Ascending aorta (tissue), 2 donors: ENCODE results near the gene TMEM258. TPM values are rescaled to one million over a fixed set of nuclear protein-coding genes. Genes with fewer than 3 reads are reported as not detected.

Experiments used
- DNase-seq, 2 donors: peaks; one replicate each; pipeline ENCODE4 v3.0.0-alpha.2; 2019; ENCODE audit warnings: low spot score in 2 of 2
- H3K27ac ChIP-seq, 2 donors: fragments of 200-600 bp; sonication (generic); one replicate each; pipeline ENCODE4 v1.5.1; 2016 to 2017; ENCODE audit warnings: mild to moderate bottlenecking in 1 of 2
- H3K27me3 ChIP-seq: fragments of 200-600 bp; sonication (generic); one replicate; pipeline ENCODE4 v1.5.1; 2017
- H3K36me3 ChIP-seq, 2 donors: fragments of 200-600 bp; sonication (generic); one replicate each; pipeline ENCODE4 v1.5.1; 2016
- H3K4me1 ChIP-seq, 2 donors: fragments of 200-600 bp; sonication (generic); one replicate each; pipeline ENCODE4 v1.5.1; 2016 to 2017; ENCODE audit warnings: mild to moderate bottlenecking in 1 of 2
- H3K4me3 ChIP-seq, 2 donors: fragments of 200-600 bp; sonication (generic); one replicate each; pipeline ENCODE4 v1.5.1; 2016 to 2017; ENCODE audit warnings: mild to moderate bottlenecking in 1 of 2
- H3K9me3 ChIP-seq, 2 donors: fragments of 200-600 bp; sonication (generic); one replicate each; pipeline ENCODE4 v1.5.1; 2016
- intact Hi-C: fragments of 100-400 bp; cut with DNase I; formaldehyde crosslinking; loops from one replicate; pipeline ENCODE4 v1.15.1; 2023
- total RNA-seq: library from RNA; depleted of rRNA; stranded (reverse); fragments of >200 nt; gene quantifications from one replicate; pipeline ENCODE4 v1.1.0, GENCODE V29; 2016
- TF ChIP-seq, protein P1 (sequence below), 3 experiments: fragments of 200-600 bp in 2 of 3; fragments of 450-650 bp in 1 of 3; sonication (generic) in 2 of 3; IDR thresholded peaks; one replicate each; pipeline ENCODE4 v1.5.1; 2016 to 2019; ENCODE audit warnings: antibody characterized with exemption in 3 of 3, mild to moderate bottlenecking in 1 of 3, moderate library complexity in 1 of 3

Gene TMEM258
- total RNA-seq: 26.4 TPM

DNA sequence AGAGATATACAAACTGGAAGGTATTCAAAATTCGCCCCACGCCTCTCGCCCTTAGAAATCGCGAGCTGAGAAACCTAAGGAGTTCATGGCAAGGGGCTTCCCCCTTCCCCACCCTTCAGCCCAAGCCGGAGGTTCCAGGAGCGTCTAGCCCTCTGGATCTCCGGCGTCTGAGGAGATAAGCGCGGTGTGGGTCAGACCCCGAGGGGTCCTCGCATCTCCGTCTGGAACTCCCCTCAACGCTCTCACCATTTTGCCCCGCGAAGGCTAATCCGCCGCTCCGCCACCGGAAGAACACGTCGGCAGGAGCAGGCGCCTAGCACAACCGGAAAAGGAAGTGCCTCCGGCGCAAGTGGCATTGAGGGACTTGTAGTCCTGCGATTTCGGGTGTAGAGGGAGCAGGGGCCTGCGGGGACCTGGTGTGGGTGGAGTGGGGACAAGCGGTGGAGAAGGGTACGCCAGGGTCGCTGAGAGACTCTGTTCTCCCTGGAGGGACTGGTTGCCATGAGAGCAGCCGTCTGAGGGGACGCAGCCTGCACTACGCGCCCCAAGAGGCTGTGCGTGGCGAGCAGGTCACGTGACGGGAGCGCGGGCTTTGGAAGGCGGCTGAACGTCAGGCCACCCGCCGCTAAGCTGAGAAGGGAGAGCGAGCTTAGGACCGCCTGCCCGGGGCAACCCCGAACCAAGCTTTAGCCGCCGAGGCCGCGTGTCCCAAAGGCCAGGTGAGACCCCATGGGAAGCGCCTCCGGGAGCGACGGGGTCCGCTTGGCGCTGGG lies at the start of gene TMEM258, which contains the start of gene FEN1:
Gene TMEM258 (minus strand): TSS at position 290 of the 773 bp plus-strand sequence. CDS start 41 bp downstream, at position 249.
Gene FEN1 (plus strand): TSS at position 602 of the 773 bp plus-strand sequence. CDS start 2,451 bp downstream, outside the sequence.
- H3K27me3 ChIP-seq: no peaks in the 10 kb centered on the region
- H3K4me3 ChIP-seq: peak within 1 kb of the TSS; percentile 79 to 99
- peaks cover 28 to 32% of the 10 kb centered on the region in 2 donors for H3K36me3 ChIP-seq
- intact Hi-C loops: loop anchor here (1.0 to 5.0 kb wide), 4 partner anchors 23 to 330 kb away; partner anchors contain the start of genes FTH1 and INCENP
- DNase-seq: peak; percentile 60 to 93
- H3K4me1 ChIP-seq: peaks cover 5 to 19% of the 10 kb centered on the region in 2 donors
- no peaks in the 10 kb centered on the region for H3K9me3 ChIP-seq
- TF ChIP-seq, protein P1, sequence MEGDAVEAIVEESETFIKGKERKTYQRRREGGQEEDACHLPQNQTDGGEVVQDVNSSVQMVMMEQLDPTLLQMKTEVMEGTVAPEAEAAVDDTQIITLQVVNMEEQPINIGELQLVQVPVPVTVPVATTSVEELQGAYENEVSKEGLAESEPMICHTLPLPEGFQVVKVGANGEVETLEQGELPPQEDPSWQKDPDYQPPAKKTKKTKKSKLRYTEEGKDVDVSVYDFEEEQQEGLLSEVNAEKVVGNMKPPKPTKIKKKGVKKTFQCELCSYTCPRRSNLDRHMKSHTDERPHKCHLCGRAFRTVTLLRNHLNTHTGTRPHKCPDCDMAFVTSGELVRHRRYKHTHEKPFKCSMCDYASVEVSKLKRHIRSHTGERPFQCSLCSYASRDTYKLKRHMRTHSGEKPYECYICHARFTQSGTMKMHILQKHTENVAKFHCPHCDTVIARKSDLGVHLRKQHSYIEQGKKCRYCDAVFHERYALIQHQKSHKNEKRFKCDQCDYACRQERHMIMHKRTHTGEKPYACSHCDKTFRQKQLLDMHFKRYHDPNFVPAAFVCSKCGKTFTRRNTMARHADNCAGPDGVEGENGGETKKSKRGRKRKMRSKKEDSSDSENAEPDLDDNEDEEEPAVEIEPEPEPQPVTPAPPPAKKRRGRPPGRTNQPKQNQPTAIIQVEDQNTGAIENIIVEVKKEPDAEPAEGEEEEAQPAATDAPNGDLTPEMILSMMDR (IDR thresholded peaks at IDR 0.05): peak in 2 of 3 experiments; percentile 20 to 22
- peak within 1 kb of the TSS; percentile 87 to 97 for H3K27ac ChIP-seq

DNA sequence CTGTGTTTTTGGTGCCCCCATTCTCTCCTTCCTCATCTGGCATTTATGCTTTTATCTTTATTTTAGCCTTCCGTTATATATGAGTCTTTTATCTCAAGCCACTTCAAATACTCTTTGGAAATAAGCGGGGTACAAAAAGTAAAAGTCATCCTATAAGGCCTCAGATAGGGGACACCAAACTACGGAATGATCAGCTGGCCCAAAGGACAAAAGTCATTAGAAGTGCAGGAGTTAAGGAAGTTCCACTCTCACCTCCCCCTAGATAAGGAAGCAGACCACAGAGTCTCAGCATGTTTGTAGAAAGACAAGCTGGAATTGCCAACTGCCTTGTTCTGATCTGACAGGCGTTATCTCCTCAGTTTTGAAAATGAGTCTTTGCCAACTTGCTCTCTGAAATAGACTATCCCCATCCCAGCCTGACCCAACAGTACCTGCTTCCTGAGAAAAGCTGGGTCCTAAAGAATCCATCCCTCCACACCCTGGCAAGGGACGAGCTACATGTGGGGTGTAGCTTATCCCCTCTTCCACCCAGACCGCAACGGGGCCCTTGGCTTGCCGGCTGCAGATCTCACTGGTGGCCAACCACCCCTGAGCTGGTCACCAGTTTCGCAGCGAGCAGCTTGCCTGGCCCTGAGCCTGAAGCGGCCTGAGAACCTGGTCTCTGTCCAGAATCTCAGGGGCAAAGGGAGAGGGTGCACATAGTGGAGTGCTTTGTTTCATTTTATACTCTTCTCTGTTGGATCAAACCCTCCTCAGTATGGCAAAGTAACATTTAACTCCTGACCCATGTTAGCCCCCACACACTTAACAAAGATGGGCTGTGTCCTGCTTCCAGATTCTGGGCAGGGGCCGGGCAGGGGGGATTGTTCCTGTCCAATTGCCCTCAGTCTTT lies 49.5 kb upstream of the TMEM258 start:
- TF ChIP-seq, protein P1 (IDR thresholded peaks at IDR 0.05): no peak
- Histone ChIP-seq H3K27me3 (no peaks in the 10 kb centered on the region), H3K27ac (no peak overlapping the region), H3K36me3 (peaks cover 45 to 66% of the 10 kb centered on the region in 2 donors), H3K4me1 (no peaks in the 10 kb centered on the region), H3K9me3 (no peaks in the 10 kb centered on the region), H3K4me3 (no peak overlapping the region)
- no peak for DNase-seq
- intact Hi-C loops: no loop called here

DNA sequence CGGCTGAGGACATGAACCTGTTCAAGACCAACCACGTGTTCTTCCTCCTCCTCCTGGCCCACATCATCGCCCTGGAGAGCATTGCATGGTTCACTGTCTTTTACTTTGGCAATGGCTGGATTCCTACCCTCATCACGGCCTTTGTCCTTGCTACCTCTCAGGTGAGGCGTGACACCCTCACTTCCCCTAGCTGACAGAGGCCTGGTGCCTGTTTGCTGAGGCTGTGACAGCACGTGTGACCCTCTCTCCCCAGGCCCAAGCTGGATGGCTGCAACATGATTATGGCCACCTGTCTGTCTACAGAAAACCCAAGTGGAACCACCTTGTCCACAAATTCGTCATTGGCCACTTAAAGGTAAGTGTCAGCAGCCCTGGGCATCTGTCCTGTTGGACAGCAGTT lies 48.0 kb upstream of the TMEM258 start:
- TF ChIP-seq, protein P1 (IDR thresholded peaks at IDR 0.05): no peak
- peaks cover 45 to 62% of the 10 kb centered on the region in 2 donors for H3K36me3 ChIP-seq

DNA sequence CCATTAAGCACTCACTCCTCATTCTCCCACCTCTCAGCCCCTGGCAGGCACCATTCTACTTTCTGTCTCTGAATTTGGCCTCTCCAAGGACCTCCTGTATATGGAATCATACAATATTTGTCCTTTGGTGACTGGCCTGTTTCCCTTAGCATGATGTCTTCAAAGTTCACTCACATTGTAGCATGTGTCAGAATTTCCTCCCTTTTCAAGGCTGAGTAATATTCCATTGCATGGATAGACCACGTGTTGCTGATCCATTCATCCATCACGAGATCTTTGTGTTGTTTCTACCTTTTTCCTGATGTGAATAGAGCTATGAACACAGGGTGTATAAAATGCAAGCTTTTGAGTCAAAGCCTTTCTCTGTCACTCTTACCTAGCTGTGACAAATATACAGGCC lies 47.3 kb upstream of the TMEM258 start:
- TF ChIP-seq, protein P1 (IDR thresholded peaks at IDR 0.05): no peak
- intact Hi-C loops: no loop called here
- no peaks in the 10 kb centered on the region for H3K27me3 ChIP-seq
- no peak for DNase-seq
- no peak overlapping the region for H3K27ac ChIP-seq
- peaks cover 0 to 8% of the 10 kb centered on the region in 2 donors for H3K4me1 ChIP-seq
- peaks cover 45 to 58% of the 10 kb centered on the region in 2 donors for H3K36me3 ChIP-seq
- no peak overlapping the region for H3K4me3 ChIP-seq
- no peaks in the 10 kb centered on the region for H3K9me3 ChIP-seq

More for the DNA sequence above, 48.0 kb upstream of the TMEM258 start:
- no peak overlapping the region for H3K27ac ChIP-seq
- no peaks in the 10 kb centered on the region for H3K9me3 ChIP-seq
- intact Hi-C loops: no loop called here
- H3K27me3 ChIP-seq: no peaks in the 10 kb centered on the region
- H3K4me3 ChIP-seq: no peak overlapping the region
- peaks cover 0 to 1% of the 10 kb centered on the region in 2 donors for H3K4me1 ChIP-seq
- DNase-seq: no peak

DNA sequence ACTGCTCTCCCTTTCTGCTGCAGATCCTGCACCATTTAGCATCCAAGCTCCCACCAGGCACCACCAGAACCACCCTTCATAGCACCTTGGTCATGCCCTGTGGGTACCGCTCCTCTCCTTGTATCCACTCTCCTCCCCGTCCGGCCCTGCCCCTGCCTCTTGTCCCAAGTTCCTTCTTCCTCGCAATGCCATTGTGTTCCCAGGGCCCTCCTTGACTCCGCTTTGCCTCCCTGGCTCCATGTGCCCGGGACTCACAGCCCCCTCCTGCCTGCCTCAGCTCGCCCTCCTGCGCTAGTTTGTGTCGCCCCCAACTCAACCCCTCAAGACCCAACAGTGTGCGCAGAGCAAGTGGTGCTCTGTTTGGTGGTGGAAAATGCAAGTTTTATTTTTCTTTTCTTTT lies 46.5 kb upstream of the TMEM258 start:
- intact Hi-C loops: no loop called here
- H3K4me1 ChIP-seq: peaks cover 0 to 16% of the 10 kb centered on the region in 2 donors
- H3K4me3 ChIP-seq: no peak overlapping the region
- H3K9me3 ChIP-seq: no peaks in the 10 kb centered on the region
- DNase-seq: no peak
- no peaks in the 10 kb centered on the region for H3K27me3 ChIP-seq
- TF ChIP-seq, protein P1 (IDR thresholded peaks at IDR 0.05): no peak
- H3K36me3 ChIP-seq: peaks cover 41 to 50% of the 10 kb centered on the region in 2 donors
- no peak overlapping the region for H3K27ac ChIP-seq
